Erythroblast (primary cell): ENCODE measurements around the gene KAT2B.

ENCODE experiments used
- DNase-seq, 2 experiments: peaks; one replicate each; lab custom pipeline; 2025; lab: John Stamatoyannopoulos, UW
- GATA1 ChIP-seq: IDR thresholded peaks from 2 replicates; pipeline ENCODE4 v1.6.1; 2011; ENCODE audit warnings: low read depth, mild to moderate bottlenecking, control low read depth, low read length, moderate library complexity
- POLR2A ChIP-seq: IDR thresholded peaks from 2 replicates; pipeline ENCODE4 v1.6.1; 2011; ENCODE audit warnings: mild to moderate bottlenecking, low read length

KAT2B gene

GRCh38 chr3:20141851-20142250, 101.6 kb downstream of the KAT2B start:
- TF ChIP-seq POLR2A (no peak), GATA1 (no peak)
- DNase-seq = no peak

- TF ChIP-seq POLR2A (no peak), GATA1 (no peak)
- no peak for DNase-seq
Measured at GRCh38 chr3:20142517-20142916, 102.3 kb downstream of the KAT2B start.

- no peak for DNase-seq
- TF ChIP-seq GATA1 (no peak), POLR2A (no peak)
Measured at GRCh38 chr3:20143519-20143918, 103.3 kb downstream of the KAT2B start.

- TF ChIP-seq GATA1 (no peak), POLR2A (no peak)
- DNase-seq = no peak
Measured at GRCh38 chr3:20145874-20146273, 105.6 kb downstream of the KAT2B start.

- TF ChIP-seq GATA1 (no peak), POLR2A (no peak)
- no peak for DNase-seq
Measured at GRCh38 chr3:20146301-20146700, 106.1 kb downstream of the KAT2B start.

GRCh38 chr3:20147361-20147760, 107.1 kb downstream of the KAT2B start:
- TF ChIP-seq POLR2A (no peak), GATA1 (no peak)
- DNase-seq = no peak

GRCh38 chr3:20148466-20148865, 108.2 kb downstream of the KAT2B start:
- no peak for DNase-seq
- TF ChIP-seq GATA1 = no peak
- TF ChIP-seq POLR2A = no peak

GRCh38 chr3:20154078-20154477, 113.8 kb downstream of the KAT2B start:
- no peak for DNase-seq
- TF ChIP-seq POLR2A (no peak), GATA1 (no peak)

- TF ChIP-seq POLR2A (no peak), GATA1 (no peak)
- DNase-seq = no peak
Measured at GRCh38 chr3:20154928-20155327, 114.7 kb downstream of the KAT2B start.

GRCh38 chr3:20160230-20160629, 120.0 kb downstream of the KAT2B start:
- TF ChIP-seq GATA1 = no peak
- DNase-seq = no peak

GRCh38 chr3:20161714-20162113, 121.5 kb downstream of the KAT2B start:
- no peak for TF ChIP-seq GATA1
- no peak for TF ChIP-seq POLR2A
- no peak for DNase-seq

- TF ChIP-seq GATA1 = no peak
- TF ChIP-seq POLR2A = no peak
- no peak for DNase-seq
Measured at GRCh38 chr3:20173844-20174410, 133.7 kb downstream of the KAT2B start.

- TF ChIP-seq GATA1 (no peak), POLR2A (no peak)
- no peak for DNase-seq
Measured at GRCh38 chr3:20181276-20181675, 141.0 kb downstream of the KAT2B start.

GRCh38 chr3:20182206-20182605, 142.0 kb downstream of the KAT2B start:
- no peak for DNase-seq
- TF ChIP-seq POLR2A = no peak
- no peak for TF ChIP-seq GATA1

- TF ChIP-seq POLR2A (no peak), GATA1 (no peak)
- DNase-seq = peak; percentile 54 to 67
Measured at GRCh38 chr3:20185331-20185678, 145.1 kb downstream of the KAT2B start.
